ENCODE results near the gene SAFB. TPM values are rescaled to one million over a fixed set of nuclear protein-coding genes. Genes with fewer than 3 reads are reported as not detected.

Gene SAFB
- polyA plus RNA-seq (2012; ENCODE audit: insufficient read depth, insufficient read length): 107 TPM

GRCh38 chr19:5622465-5623396 is at the start of gene SAFB, which contains the start of gene SAFB2:
SAFB (plus strand) TSS chr19:5623083; CDS start chr19:5623206, 123 bp downstream.
SAFB2 (minus strand) TSS chr19:5622776; CDS start chr19:5622715, 61 bp downstream.
- DNase-seq (ENCODE audit: low read depth, low spot score): peak; percentile 99
- peak within 1 kb of the TSS; percentile 99 for H3K4me3 ChIP-seq (ENCODE audit: low read length)

DNA sequence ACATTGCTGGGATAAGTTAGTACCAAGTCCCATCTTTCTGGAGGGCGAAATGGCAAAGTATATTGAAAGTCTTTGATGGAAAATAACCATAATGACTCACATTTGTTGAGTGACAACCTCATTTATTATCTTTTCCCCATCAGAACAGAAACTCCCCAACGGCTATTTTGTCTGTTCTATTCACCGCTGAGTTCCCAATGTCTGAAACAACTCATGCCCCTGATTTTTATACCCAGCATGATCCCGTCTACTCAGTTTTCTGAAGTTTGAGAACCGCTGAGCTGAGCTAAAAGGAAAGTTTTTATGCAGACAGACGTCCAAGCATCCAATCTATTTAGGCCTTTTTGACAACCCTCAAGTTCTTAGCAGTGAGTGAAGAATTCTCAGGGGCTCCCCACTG is 47.3 kb upstream of the SAFB start:
- no peak for DNase-seq (ENCODE audit: low read depth, low spot score)
- H3K4me3 ChIP-seq (ENCODE audit: low read length): no peak overlapping the region

DNA sequence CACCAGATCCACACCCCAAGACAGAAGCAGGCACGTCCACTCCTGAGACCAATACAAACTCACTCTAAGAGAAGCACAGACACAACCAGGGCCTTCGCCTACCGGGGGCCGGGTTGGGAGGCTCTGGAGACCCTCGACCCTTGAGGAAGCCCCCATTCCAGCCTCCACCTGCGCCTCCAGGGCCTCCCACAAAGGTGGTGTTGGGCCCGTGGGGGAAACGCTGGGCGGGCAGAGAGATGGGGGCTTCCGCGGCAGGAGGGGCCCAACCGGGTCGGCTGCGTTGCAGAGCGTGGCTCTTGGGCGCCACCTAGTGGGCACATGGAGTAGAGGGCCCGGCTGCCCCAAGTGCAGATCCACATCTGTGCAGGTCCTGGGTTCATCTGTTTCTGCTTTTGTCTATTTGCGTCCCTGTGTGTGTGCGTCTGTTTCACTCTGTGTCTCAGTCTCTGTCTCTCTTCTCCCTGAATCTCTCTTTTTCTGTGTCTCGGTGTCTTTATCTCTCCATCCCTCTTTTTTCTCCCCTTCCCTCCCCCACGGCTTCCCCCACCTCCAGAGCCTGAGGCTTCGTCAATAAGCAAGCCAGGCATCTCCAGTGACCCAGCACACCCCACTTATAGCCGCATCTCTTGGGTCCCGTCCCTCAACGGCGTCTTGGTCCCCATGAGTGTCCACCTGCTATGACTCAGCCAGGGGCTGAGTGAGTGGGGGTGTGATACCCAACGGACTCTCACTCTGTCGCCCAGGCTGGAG is 44.6 kb upstream of the SAFB start:
- peak; percentile 45 for DNase-seq (ENCODE audit: low read depth, low spot score)
- H3K4me3 ChIP-seq (ENCODE audit: low read length): no peak overlapping the region

GRCh38 chr19:5579286-5579685 is 43.6 kb upstream of the SAFB start:
- no peak for DNase-seq (ENCODE audit: low read depth, low spot score)
- no peak overlapping the region for H3K4me3 ChIP-seq (ENCODE audit: low read length)

GRCh38 chr19:5579697-5580096 is 43.2 kb upstream of the SAFB start:
- no peak for DNase-seq (ENCODE audit: low read depth, low spot score)
- no peak overlapping the region for H3K4me3 ChIP-seq (ENCODE audit: low read length)

DNA sequence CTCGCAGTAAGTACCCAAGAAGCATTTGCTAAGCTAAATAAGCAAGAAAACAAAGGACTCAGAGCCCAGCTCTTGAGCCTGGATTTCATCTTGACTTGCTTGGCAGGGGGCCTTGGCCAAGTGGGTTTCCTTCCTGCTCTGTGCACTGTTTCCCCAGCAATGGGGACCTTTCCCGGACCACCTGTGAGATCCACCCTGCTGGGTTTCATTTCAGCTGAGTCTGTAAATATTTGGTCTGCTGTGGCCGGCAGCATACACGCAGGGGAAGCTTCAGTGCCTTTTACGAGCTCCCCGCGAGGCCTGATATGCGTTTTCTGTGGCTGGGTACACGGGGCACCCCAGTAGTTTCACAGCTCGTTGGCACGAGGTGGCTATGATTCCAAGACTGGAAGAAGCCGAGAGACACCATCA is 42.7 kb upstream of the SAFB start:
- no peak for DNase-seq (ENCODE audit: low read depth, low spot score)
- H3K4me3 ChIP-seq (ENCODE audit: low read length): no peak overlapping the region

GRCh38 chr19:5585461-5586299 is 37.2 kb upstream of the SAFB start:
- peak overlapping the region; percentile 37 for H3K4me3 ChIP-seq (ENCODE audit: low read length)
- DNase-seq (ENCODE audit: low read depth, low spot score): peak; percentile 86

DNA sequence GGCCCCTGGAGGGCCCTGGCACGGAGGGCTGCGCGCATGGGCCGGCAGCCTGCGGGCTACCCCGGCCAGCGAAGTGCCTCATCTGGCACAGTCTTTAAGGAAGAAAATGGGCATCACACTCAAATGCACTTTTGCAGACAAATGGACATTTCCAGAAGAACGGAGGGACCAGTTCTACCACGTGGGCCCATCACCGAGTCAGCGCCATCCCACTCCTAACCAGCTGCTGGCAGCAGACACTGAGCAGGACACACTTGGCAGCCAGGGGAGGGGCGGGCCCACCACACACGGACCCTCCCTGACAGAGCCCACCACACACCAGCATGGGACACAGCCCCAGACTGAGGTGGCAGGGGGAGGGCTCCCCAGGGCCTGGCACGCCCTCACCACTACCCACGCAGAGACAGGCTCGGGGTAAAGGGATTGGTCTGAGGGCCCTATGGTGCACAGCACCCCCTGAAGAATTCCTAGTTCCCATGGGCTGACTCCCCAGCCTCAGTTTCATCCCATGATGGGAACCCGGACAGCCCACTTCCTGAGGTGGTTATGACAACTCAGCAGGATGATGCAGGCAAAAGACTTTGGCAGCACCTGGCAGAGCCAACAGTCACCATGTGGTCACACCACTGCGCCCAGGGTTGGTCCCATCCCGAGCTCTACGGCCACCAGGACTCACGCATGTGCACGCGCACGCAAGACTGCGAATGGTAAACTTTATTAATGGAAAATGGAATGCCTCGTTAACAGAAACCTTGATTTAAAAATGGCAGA is 36.4 kb upstream of the SAFB start:
- DNase-seq (ENCODE audit: low read depth, low spot score): peak; percentile 72
- H3K4me3 ChIP-seq (ENCODE audit: low read length): peak overlapping the region; percentile 37

GRCh38 chr19:5587071-5587455 is 35.8 kb upstream of the SAFB start:
- no peak overlapping the region for H3K4me3 ChIP-seq (ENCODE audit: low read length)
- no peak for DNase-seq (ENCODE audit: low read depth, low spot score)

DNA sequence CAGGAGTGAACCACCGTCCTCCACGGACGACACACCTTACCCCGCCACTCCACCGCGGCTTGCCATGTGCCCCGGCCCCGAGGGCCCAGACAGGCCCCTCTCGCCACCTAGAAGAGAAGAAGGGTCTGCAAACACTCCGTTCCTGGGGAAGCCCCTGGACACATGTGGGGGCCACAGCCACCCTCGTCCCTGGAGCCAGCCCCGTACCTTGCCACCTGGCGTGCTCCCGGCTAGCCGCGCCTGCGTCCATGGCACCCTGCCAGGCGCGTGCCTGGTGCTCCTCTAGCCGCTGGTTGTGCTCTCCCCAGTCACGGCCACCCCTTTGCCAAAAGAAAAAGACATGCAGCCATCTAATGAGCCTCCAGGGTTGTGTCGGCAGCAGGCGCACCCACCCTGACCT is 35.2 kb upstream of the SAFB start:
- H3K4me3 ChIP-seq (ENCODE audit: low read length): no peak overlapping the region
- DNase-seq (ENCODE audit: low read depth, low spot score): no peak

GRCh38 chr19:5588441-5588840 is 34.4 kb upstream of the SAFB start:
- no peak overlapping the region for H3K4me3 ChIP-seq (ENCODE audit: low read length)
- no peak for DNase-seq (ENCODE audit: low read depth, low spot score)

DNA sequence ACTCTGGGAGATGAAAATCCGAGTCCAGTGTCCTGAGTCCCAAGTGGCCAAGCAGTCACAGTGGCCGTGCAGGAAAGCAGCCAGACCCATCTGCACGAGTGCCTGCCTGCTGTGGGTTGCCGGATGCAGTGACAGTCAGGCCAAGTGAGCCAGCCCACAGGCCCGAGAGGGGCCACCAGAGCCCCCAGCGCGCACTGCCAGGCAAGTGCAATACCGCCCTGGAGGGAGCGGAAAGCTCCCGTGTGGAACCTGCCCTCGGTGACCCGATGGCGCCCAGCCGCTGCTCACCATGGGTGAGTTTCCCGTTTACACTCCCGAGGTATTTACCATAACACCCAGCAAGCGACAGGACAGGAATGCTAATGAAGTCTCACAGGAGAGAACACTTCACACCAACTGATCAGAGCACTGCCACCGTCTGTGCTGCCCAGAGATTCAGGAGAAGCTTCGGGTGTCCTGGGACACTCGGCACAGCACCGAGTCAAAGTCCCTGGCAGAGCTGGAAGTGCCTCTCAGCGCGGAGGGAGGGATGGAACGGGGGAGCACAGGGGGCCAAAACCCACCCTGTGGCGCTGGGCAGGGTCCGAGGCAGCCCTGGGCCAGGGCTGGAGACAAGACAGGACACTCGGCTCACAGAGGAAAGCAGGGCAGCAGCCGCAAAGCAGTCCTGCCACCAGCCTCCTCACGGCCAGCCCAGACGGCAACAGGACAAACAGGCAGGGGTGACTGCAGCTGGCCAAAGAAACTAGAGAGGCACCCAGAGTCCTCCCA is 33.8 kb upstream of the SAFB start:
- DNase-seq (ENCODE audit: low read depth, low spot score): no peak
- H3K4me3 ChIP-seq (ENCODE audit: low read length): no peak overlapping the region

- DNase-seq (ENCODE audit: low read depth, low spot score): no peak
- H3K4me3 ChIP-seq (ENCODE audit: low read length): no peak overlapping the region
These were observed 32.6 kb upstream of the SAFB start for GRCh38 chr19:5590151-5590864.

DNA sequence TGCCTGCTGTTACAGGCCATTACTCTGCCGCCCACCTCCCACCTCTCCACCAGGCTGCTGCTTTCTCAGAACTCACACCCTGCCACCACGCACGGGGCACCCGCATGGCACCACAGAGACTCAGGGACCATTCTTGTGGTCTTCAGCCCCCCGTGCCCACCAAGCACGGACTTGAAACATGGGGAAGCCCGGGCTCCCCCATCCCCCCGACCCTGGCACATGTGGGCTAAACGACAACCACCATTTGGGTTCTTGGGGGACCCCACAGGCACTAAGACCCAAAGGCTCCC is 32.1 kb upstream of the SAFB start:
- DNase-seq (ENCODE audit: low read depth, low spot score): no peak
- H3K4me3 ChIP-seq (ENCODE audit: low read length): no peak overlapping the region

GRCh38 chr19:5591476-5591875 is 31.4 kb upstream of the SAFB start:
- no peak for DNase-seq (ENCODE audit: low read depth, low spot score)
- H3K4me3 ChIP-seq (ENCODE audit: low read length): no peak overlapping the region

- no peak overlapping the region for H3K4me3 ChIP-seq (ENCODE audit: low read length)
- DNase-seq (ENCODE audit: low read depth, low spot score): no peak
These were observed 30.1 kb upstream of the SAFB start for GRCh38 chr19:5592531-5593342.
